Endothelial cell of umbilical vein (primary cell): ENCODE results near the gene DMXL2. TPM values are rescaled to one million over a fixed set of nuclear protein-coding genes. Genes with fewer than 3 reads are reported as not detected.

Experiments used
- BruUV-seq: library from RNA; stranded (reverse); fragments of 400-500 nt; replicated peaks from 2 replicates; lab custom pipeline; 2021; lab: Mats Ljungman, UMichigan
- CTCF ChIA-PET: fragments of 300-600, 350-600 bp; sonication (Branson Sonifier 250); formaldehyde crosslinking; loops from one replicate; lab custom pipeline; 2021; ENCODE audit warnings: antibody characterized with exemption, inconsistent platforms; lab: Charles Lee
- POLR2A ChIA-PET: fragments of 300-600, 350-600 bp; sonication (Branson Sonifier 250); formaldehyde crosslinking; loops from one replicate; lab custom pipeline; 2021; ENCODE audit warnings: antibody characterized with exemption, inconsistent platforms; lab: Charles Lee
- DNase-seq: peaks from one replicate; pipeline ENCODE4 v3.0.0-alpha.2; 2011; ENCODE audit warnings: low read depth, low spot score
- FAIRE-seq: peaks from 2 replicates; lab custom pipeline; 2011; peaks lifted over from hg19 to GRCh38; lab: Jason Lieb, UNC
- H2AFZ ChIP-seq: 2 replicates; pipeline ENCODE4 v1.6.0; 2012; ENCODE audit warnings: low read depth, low read length, control low read depth, inconsistent platforms
- H3K27ac ChIP-seq: 2 replicates; pipeline ENCODE4 v1.5.1; 2011; ENCODE audit warnings: low read depth, mild to moderate bottlenecking, control low read depth, low read length, moderate library complexity; ENCODE audit not compliant: insufficient read depth
- H3K27me3 ChIP-seq, 2 experiments: 2 replicates each; pipeline versions ENCODE4 v1.6.0 to v1.6.1; 2011; ENCODE audit warnings: low read length in 2 of 2, mixed read lengths in 1 of 2; ENCODE audit not compliant: control insufficient read depth in 2 of 2, insufficient read depth in 2 of 2
- H3K36me3 ChIP-seq, 2 experiments: 2 replicates in 1 of 2; 3 replicates in 1 of 2; pipeline ENCODE4 v1.5.1; 2011; ENCODE audit warnings: low read length in 2 of 2, mild to moderate bottlenecking in 1 of 2, moderate library complexity in 1 of 2; ENCODE audit not compliant: control insufficient read depth in 2 of 2, insufficient read depth in 2 of 2; ENCODE audit errors: extremely low read depth in 1 of 2
- H3K4me1 ChIP-seq: 3 replicates; pipeline ENCODE4 v1.5.1; 2011; ENCODE audit warnings: mild to moderate bottlenecking, low read length; ENCODE audit not compliant: control insufficient read depth, insufficient read depth; ENCODE audit errors: extremely low read depth
- H3K4me2 ChIP-seq: 2 replicates; pipeline ENCODE4 v1.6.1; 2011; ENCODE audit warnings: low read length, control low read depth, mixed read lengths; ENCODE audit not compliant: insufficient read depth
- H3K4me3 ChIP-seq, 3 experiments: fragments of 200-600 bp in 1 of 3; sonication (generic), shearing (Covaris generic) in 1 of 3; replicated peaks in 1 of 3; 2 replicates each; pipeline ENCODE4 v1.5.1; 2011 to 2016; ENCODE audit warnings: control low read depth in 3 of 3, low read length in 3 of 3, mild to moderate bottlenecking in 2 of 3, inconsistent platforms in 1 of 3, low read depth in 1 of 3, moderate library complexity in 1 of 3; ENCODE audit not compliant: insufficient read depth in 1 of 3
- H3K79me2 ChIP-seq: 2 replicates; pipeline ENCODE4 v1.6.0; 2012; ENCODE audit warnings: low read length, inconsistent platforms; ENCODE audit not compliant: control insufficient read depth, insufficient read depth
- H3K9ac ChIP-seq: replicated peaks from 2 replicates; pipeline ENCODE3; 2011; ENCODE audit warnings: low read length, control low read depth; ENCODE audit not compliant: insufficient read depth; ENCODE audit errors: extremely low read depth
- H3K9me1 ChIP-seq: replicated peaks from 3 replicates; pipeline ENCODE4 v1.6.0; 2011; ENCODE audit warnings: mild to moderate bottlenecking, low read length; ENCODE audit not compliant: control insufficient read depth, insufficient read depth; ENCODE audit errors: extremely low read depth
- H3K9me3 ChIP-seq: replicated peaks from 2 replicates; pipeline ENCODE4 v1.5.1; 2012; ENCODE audit warnings: low read length, inconsistent platforms; ENCODE audit not compliant: control insufficient read depth, insufficient read depth
- H4K20me1 ChIP-seq: replicated peaks from 2 replicates; pipeline ENCODE3; 2011; ENCODE audit warnings: mild to moderate bottlenecking, low read length; ENCODE audit not compliant: control insufficient read depth, insufficient read depth; ENCODE audit errors: extremely low read depth
- CTCF ChIP-seq, 2 donors: IDR thresholded peaks; 1 replicate in 1 of 2; 2 replicates in 1 of 2; pipeline ENCODE4 v1.5.1; 2011; ENCODE audit warnings: low read length in 2 of 2, mild to moderate bottlenecking in 2 of 2, moderate library complexity in 2 of 2, control low read depth in 1 of 2, inconsistent platforms in 1 of 2, low read depth in 1 of 2; ENCODE audit not compliant: insufficient read depth in 1 of 2; ENCODE audit errors: extremely low read depth in 1 of 2
- EZH2 ChIP-seq: IDR thresholded peaks from 2 replicates; pipeline ENCODE4 v1.6.1; 2012; ENCODE audit warnings: borderline replicate concordance, low read depth, mild to moderate bottlenecking, moderate library complexity, low read length, inconsistent platforms; ENCODE audit not compliant: severe bottlenecking
- FOS ChIP-seq: IDR thresholded peaks from 2 replicates; pipeline ENCODE4 v1.6.1; 2011; ENCODE audit warnings: mild to moderate bottlenecking, low read length, moderate library complexity, borderline replicate concordance; ENCODE audit not compliant: insufficient read depth
- GATA2 ChIP-seq: IDR thresholded peaks from 2 replicates; pipeline ENCODE4 v1.7.0; 2011; ENCODE audit warnings: low read depth, mild to moderate bottlenecking, moderate library complexity, mixed read lengths, low read length; ENCODE audit not compliant: insufficient read length, insufficient read depth
- JUN ChIP-seq: IDR thresholded peaks from 2 replicates; pipeline ENCODE4 v1.6.1; 2011; ENCODE audit warnings: borderline replicate concordance, low read depth; ENCODE audit not compliant: insufficient read length, insufficient read depth
- MAX ChIP-seq: IDR thresholded peaks from 2 replicates; pipeline ENCODE4 v1.6.1; 2011; ENCODE audit not compliant: insufficient read depth, insufficient read length
- MYC ChIP-seq: IDR thresholded peaks from one replicate; pipeline ENCODE4 v1.6.1; 2011; ENCODE audit warnings: mild to moderate bottlenecking, low read depth, low read length
- POLR2A ChIP-seq: IDR thresholded peaks from 2 replicates; pipeline ENCODE4 v1.6.1; 2012; ENCODE audit warnings: low read depth, mild to moderate bottlenecking, control low read depth, low read length
- POLR2AphosphoS5 ChIP-seq: IDR thresholded peaks from 2 replicates; pipeline ENCODE4 v1.6.1; 2012; ENCODE audit warnings: low read depth, mild to moderate bottlenecking, control low read depth, low read length, moderate library complexity; ENCODE audit not compliant: insufficient read depth
- dilution Hi-C: fragments of 300-500 bp; cut with MboI; formaldehyde crosslinking; loops from one replicate; pipeline ENCODE4 v1.15.0; 2019; ENCODE audit warnings: low sequenced_read_pairs; ENCODE audit not compliant: extremely low pct_ligation_motif_present
- intact Hi-C: fragments of 100-400 bp; cut with micrococcal nuclease; formaldehyde crosslinking; loops from one replicate; pipeline ENCODE4 v1.10.0; 2022
- polyA plus RNA-seq, 4 experiments: library from polyadenylated mRNA; depleted of rRNA in 3 of 4; stranded (reverse) in 3 of 4; unstranded in 1 of 4; fragments of >200 nt; gene quantifications; 2 replicates each; pipeline versions ENCODE4 v1.2.1 to v1.2.3, GENCODE V29; 2011 to 2012; ENCODE audit warnings: missing spikeins in 1 of 4
- total RNA-seq: library from RNA; stranded (reverse); gene quantifications from 2 replicates; pipeline ENCODE4 v1.2.3, GENCODE V29; 2021

Gene DMXL2
- total and polyA plus RNA-seq, 2 donors (not counting 3 experiments of a cell fraction or from before 2014, with no cell fraction given) = 6.3 to 10.8 TPM

- POLR2A ChIA-PET = no interaction called here
- Histone ChIP-seq H2AFZ (no peak overlapping the region), H3K9ac (no peak overlapping the region), H3K27ac (no peak overlapping the region), H4K20me1 (no peaks in the 10 kb centered on the region), H3K9me3 (no peaks in the 10 kb centered on the region), H3K79me2 (no peaks in the 10 kb centered on the region), H3K27me3 (peaks cover 2 to 7% of the 10 kb centered on the region in 2 experiments), H3K4me1 (peaks cover under 1% of the 10 kb centered on the region), H3K4me2 (no peak overlapping the region), H3K36me3 (no peaks in the 10 kb centered on the region), H3K4me3 (no peak overlapping the region), H3K9me1 (no peaks in the 10 kb centered on the region)
- FAIRE-seq (no peak), DNase-seq (no peak)
- no TSS peak for BruUV-seq
- dilution Hi-C loops = no loop called here
- intact Hi-C loops = loop anchor here (5.0 to 10.0 kb wide), 2 partner anchors 255 to 423 kb away; no protein-coding TSS in a partner anchor
- CTCF ChIA-PET = interaction anchor here (1.1 to 6.3 kb wide), 2 partner anchors 116 to 125 kb away, joined by 3 to 942 read pairs; no protein-coding TSS in a partner anchor
- TF ChIP-seq FOS (no peak), MAX (no peak), GATA2 (no peak), JUN (no peak), CTCF (IDR thresholded peaks at IDR 0.05; ENCODE audit: extremely low read depth in 1 of 2, insufficient read depth in 1 of 2, low read depth in 1 of 2, low read length in 2 of 2) (no peak), POLR2AphosphoS5 (no peak), EZH2 (no peak), MYC (no peak), POLR2A (no peak)
These were observed 29.6 kb upstream of the DMXL2 start for GRCh38 chr15:51652084-51652668.
